Stimulated activated effector memory CD8-positive, alpha-beta T cell treated with anti-CD3 and anti-CD28 coated beads, Interleukin-12 subunit alpha, Interleukin-12 subunit beta, amount 100 ng/mL, for 72 hours (primary cell): Measurements from ENCODE around the gene SPATA16.
A peak's percentile ranks its signal among the peaks of the same experiment; 100 is the strongest.
"Not testable (repeated sequence)": the region's sequence is repeated elsewhere in the genome, so short reads cannot be mapped to it uniquely, and the experiment has no call there.

Experiments
- ATAC-seq: fragments of 150-1000 bp; cut with Tn5 transposase; 2 replicates; pipeline ENCODE4 v1.10.0; 2021
- DNase-seq, 2 donors: peaks; one replicate each; pipeline ENCODE4 v3.0.0; 2021 to 2022; ENCODE audit warnings: low spot score in 2 of 2
- H3K27ac Mint-ChIP-seq: one replicate; pipeline ENCODE4 v1.8.0; 2022; ENCODE audit warnings: mild to moderate bottlenecking, mixed read lengths
- H3K36me3 Mint-ChIP-seq: one replicate; pipeline ENCODE4 v1.8.0; 2022; ENCODE audit warnings: mild to moderate bottlenecking, mixed read lengths
- H3K4me1 Mint-ChIP-seq: one replicate; pipeline ENCODE4 v1.8.0; 2022; ENCODE audit warnings: mixed read lengths
- H3K4me3 Mint-ChIP-seq: one replicate; pipeline ENCODE4 v1.8.0; 2022; ENCODE audit warnings: mild to moderate bottlenecking, mixed read lengths
- H3K9me3 Mint-ChIP-seq: one replicate; pipeline ENCODE4 v1.8.0; 2022; ENCODE audit warnings: mixed read lengths

SPATA16 gene

DNA sequence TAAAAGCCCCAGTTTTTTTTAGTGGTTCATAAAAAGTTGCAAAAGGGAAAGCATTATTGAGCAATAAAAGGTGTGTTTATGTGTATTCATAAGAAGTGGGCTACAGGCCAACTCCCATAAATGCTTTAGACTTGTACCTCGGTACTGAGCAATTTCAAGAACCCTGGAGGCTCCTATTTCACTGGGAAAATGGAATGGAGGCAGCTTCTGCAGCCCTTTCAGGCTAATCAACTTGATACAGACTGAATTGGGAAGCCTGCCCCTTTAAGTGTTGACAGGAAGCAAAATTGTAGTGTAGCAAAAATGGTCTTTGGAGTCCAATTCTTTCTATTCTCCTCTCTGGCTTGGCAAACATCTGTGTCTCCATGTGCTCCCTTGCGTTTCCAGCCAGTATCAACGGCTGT is 271.7 kb downstream of the SPATA16 start:
- Mint-ChIP-seq H3K36me3 (no peaks in the 10 kb centered on the region), H3K4me3 (no peak overlapping the region), H3K4me1 (no peaks in the 10 kb centered on the region), H3K9me3 (no peaks in the 10 kb centered on the region), H3K27ac (no peak overlapping the region)
- DNase-seq: no peak
- ATAC-seq: no peak

DNA sequence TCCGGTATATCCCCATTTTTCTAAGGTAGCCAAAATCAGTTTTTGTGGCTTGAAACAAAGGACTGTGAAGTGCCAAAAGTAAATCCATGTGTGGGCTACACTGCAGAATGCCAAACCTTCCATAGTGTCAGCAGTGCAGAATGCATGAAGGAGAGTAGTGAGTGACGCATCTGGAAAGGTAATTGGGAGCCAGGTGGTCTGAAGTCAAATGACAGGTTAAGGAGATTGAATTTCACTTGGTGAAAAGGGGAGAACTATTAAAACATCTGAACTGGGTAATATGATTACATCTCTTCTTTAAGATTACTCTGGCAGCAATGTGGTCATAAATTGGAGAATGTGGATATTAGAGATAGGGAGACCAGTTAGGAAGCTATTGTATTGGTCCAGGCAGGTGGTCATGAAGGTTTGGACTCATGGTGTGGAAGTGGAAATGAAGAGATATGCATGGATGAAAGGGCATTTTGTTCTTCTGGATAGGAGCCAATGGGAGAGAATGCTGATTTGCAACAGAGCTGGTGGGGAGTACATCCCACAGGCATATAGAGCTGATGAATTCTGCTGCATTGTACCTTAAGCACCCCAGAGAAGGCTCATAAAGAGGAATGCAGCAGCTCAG is 272.3 kb downstream of the SPATA16 start:
- DNase-seq: no peak
- H3K9me3 Mint-ChIP-seq: no peaks in the 10 kb centered on the region
- no peak for ATAC-seq
- H3K4me1 Mint-ChIP-seq: no peaks in the 10 kb centered on the region
- H3K4me3 Mint-ChIP-seq: no peak overlapping the region
- H3K36me3 Mint-ChIP-seq: no peaks in the 10 kb centered on the region
- no peak overlapping the region for H3K27ac Mint-ChIP-seq

DNA sequence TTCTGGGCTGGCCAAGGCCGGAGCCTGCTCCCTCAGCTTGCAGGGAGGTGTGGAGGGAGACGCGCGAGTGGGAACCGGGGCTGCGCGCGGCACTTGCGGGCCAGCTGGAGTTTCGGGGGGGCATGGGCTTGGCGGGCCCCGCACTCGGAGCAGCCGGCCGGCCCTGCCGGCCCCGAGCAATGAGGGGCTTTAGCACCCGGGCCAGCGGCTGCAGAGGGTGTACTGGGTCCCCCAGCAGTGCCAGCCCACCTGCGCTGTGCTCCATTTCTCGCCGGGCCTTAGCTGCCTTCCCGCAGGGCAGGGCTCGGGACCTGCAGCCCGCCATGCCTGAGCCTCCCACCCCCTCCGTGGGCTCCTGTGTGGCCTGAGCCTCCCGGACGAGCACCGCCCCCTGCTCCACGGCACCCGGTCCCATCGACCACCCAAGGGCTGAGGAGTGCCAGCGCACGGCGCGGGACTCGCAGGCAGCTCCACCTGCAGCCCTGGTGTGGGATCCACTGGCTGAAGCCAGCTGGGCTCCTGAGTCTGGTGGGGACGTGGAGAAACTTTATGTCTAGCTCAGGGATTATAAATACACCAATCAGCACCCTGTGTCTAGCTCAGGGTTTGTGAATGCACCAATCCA is 274.2 kb downstream of the SPATA16 start:
- not testable (repeated sequence) for ATAC-seq, DNase-seq, H3K36me3 Mint-ChIP-seq, H3K9me3 Mint-ChIP-seq, H3K4me1 Mint-ChIP-seq, H3K4me3 Mint-ChIP-seq, H3K27ac Mint-ChIP-seq

DNA sequence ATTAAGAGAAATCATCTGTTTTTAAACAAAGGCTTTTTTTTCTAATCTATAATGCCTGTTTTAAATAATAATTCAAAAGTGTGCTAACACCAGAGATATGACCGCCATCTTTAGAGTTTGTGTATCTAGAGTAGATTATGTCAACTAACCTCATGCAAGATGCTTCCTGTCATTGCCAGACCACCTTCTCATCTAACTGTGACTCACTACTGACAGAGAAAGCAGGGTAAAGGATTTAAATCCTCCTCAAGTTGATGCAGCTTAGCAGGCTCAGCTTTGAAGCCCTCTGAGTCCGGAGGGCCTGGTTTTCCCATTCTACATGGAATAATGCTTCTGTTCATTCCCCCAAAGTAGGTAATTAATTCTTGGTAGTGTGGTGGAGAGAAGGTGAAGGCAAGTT is 282.0 kb downstream of the SPATA16 start:
- Mint-ChIP-seq H3K4me1 (no peaks in the 10 kb centered on the region), H3K4me3 (no peak overlapping the region), H3K27ac (no peak overlapping the region), H3K9me3 (no peaks in the 10 kb centered on the region), H3K36me3 (no peaks in the 10 kb centered on the region)
- ATAC-seq (no peak), DNase-seq (no peak)

DNA sequence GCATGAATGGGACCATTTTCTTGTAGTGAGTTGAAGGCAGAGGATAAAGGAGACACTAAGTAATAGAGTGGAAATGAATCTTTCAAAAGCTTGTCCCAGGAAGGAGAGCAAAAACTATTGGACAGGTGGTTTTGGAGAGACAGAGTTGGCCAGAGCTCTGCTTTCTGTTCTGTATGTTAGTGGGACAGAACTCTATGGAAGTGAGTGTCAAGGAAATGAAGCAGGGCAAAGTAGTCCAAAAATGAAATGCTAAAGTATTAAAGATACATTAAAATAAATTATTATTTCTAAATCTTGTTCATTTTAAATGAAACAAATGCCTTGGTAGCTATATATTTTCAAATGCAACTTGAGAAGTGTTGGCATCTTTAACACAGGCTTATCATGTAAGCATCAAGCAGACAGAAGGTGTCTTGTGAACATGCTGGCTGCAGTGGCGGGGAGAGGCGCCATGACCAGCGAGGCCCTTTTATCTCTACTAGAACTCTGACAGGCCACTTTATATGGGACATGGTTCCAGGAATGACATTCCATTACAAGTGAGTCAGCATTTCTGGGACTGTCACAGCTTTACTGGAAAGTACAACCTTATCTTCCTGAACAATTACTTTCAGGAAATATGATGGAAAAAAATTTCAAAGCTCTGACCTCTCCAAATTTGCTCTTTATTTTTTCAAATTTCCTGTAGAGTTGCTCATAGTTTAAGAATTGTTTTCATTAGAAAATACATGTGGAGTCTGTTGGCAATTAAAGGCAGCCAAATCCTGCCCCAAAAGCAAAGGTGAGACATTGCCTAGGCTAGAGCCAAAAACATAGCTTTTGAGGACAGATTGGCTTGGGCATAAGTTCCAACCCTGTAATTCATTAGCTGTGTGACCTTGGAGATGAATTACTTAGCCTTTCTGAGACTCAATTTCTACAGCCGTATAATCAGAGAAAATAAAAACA is 284.0 kb downstream of the SPATA16 start:
- no peak for ATAC-seq
- H3K9me3 Mint-ChIP-seq: no peaks in the 10 kb centered on the region
- no peak overlapping the region for H3K4me3 Mint-ChIP-seq
- H3K4me1 Mint-ChIP-seq: no peaks in the 10 kb centered on the region
- H3K36me3 Mint-ChIP-seq: no peaks in the 10 kb centered on the region
- no peak overlapping the region for H3K27ac Mint-ChIP-seq
- DNase-seq: no peak

DNA sequence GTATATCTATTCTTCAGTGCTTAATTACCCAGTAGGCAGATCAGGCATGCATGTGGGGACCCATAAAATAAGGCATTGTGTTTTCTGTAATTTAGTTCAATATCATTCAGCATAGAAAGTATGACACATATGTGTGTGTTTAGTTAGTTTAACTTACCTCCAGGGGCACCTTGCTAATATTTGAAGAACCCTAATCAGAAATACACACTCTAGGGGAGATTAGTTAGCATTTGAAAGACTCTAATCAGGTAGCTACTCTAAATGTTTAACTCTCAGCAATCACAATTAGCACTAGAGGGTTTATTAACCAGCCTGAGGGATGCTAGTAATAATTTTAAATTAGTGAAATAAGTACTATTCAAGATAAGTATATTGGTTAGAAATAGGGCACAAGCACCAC is 286.0 kb downstream of the SPATA16 start:
- Mint-ChIP-seq H3K36me3 (no peaks in the 10 kb centered on the region), H3K9me3 (no peaks in the 10 kb centered on the region), H3K4me1 (no peaks in the 10 kb centered on the region), H3K4me3 (no peak overlapping the region), H3K27ac (no peak overlapping the region)
- DNase-seq (no peak), ATAC-seq (no peak)

DNA sequence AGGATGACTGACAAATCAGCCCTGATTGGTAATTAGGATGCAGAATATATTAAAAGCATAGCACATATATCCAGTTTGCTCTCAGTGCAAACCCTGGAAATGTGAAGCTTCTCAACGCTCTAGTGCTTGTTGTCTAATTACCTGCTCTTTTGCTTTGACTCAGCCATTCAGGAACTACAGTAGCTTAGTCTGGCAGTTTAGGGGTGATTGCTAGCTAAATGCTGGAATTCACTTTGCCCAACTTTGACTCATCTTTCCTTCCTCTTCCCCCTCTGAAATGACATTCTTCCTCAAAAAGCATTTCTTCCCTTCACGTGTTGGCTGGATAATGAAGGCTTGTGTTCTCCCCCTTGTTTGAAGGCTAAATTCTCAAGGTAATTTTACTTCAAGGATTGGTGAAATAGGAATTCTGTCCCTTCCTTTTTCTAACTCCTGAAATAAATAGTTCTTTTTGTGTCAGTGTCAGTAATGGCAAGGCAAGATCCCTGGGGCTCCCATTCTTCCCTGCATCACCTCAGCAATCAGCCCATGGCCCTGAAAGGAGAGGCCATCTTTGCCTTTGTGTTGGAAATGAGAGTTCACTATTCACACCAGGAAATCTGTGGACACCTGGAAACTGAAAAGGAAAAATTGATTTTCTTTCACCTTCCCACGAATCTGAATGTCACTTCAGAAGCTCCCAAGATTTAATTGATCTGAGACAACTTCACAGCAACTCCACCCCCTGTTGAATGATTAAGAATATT is 286.9 kb downstream of the SPATA16 start:
- Mint-ChIP-seq H3K9me3 (no peaks in the 10 kb centered on the region), H3K4me3 (no peak overlapping the region), H3K4me1 (no peaks in the 10 kb centered on the region), H3K27ac (no peak overlapping the region), H3K36me3 (no peaks in the 10 kb centered on the region)
- DNase-seq (no peak), ATAC-seq (no peak)

DNA sequence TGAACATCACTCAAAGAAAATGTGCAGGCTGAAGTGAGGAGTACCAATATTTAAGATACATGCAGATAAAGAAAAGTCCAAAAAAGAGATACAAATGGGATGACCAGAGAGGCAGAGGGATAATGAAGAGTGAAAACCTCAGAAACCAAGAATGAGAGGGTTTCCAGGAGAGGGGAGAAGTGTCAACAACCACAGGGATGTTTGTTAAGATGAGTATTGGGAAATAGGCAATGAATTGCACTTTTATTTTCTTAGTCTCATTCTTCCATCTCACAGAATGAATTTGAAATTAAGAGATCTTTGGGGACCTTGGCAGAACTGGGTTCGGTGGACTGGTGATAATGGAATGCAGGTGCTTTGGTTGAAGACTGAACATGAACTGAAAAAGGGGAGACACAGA is 288.0 kb downstream of the SPATA16 start:
- Mint-ChIP-seq H3K9me3 (no peaks in the 10 kb centered on the region), H3K27ac (no peak overlapping the region), H3K36me3 (no peaks in the 10 kb centered on the region), H3K4me1 (no peaks in the 10 kb centered on the region), H3K4me3 (no peak overlapping the region)
- no peak for DNase-seq
- ATAC-seq: no peak

DNA sequence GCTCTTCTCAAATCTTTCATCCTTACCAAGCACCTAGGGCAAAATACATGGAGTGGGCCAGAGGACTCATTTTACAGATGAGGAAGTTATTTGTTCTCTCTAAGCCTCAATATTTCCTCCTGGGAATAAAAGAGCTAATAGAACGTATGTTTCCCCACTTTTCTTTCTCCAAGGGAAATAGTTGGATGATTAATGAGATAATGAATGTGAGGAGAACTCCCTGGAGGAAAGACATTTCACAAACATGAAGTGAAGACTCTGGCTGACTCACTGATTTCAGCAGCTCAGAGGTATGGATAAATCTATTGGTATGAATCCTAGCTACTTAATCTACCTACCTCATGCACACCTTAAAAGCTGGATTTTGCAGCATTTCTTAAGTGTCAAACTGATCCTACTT is 292.1 kb downstream of the SPATA16 start:
- H3K27ac Mint-ChIP-seq: no peak overlapping the region

DNA sequence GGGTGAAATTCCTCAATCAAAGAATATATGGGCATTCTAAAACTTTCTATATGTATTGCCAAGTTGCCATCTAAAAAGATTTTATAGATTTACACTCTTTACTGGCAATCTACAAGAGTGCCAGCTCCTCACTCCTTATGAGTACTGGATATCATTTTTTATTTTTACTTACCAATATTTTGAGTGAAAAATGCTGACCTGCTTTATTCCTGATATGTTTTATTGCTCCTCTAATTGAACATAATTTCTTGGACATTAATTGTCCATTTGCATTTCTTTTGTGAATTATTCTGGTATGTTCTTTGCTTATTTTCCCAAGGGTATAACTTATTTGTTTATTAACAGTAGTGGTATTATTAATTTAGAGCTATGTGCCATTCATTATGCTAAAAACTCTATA is 293.7 kb downstream of the SPATA16 start:
- Mint-ChIP-seq H3K4me1 (peaks cover 6% of the 10 kb centered on the region), H3K4me3 (no peak overlapping the region), H3K36me3 (no peaks in the 10 kb centered on the region), H3K27ac (no peak overlapping the region), H3K9me3 (no peaks in the 10 kb centered on the region)
- ATAC-seq (no peak), DNase-seq (no peak)

More for the DNA sequence above, 292.1 kb downstream of the SPATA16 start:
- Mint-ChIP-seq H3K4me1 (peaks cover 6% of the 10 kb centered on the region), H3K4me3 (no peak overlapping the region), H3K9me3 (no peaks in the 10 kb centered on the region), H3K36me3 (no peaks in the 10 kb centered on the region)
- no peak for ATAC-seq
- no peak for DNase-seq

DNA sequence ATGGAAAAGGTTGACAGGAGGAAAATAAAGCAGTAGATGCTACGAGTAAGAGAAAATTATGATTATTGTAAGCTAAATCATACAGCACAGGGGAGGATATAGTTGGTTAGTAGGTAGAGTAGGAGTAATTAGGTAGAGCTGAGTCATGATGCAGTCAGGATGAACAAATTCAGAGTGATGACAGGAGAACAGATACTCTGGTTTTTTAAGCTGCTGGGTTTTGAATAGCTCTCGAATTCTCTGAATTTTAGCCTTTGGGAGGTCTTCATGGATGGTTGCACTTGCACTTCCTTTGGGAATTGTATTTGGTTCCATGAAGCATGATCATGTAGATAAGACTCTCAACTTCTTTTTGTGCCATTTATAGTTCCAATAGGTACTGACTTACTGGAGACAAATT is 294.3 kb downstream of the SPATA16 start:
- Mint-ChIP-seq H3K27ac (peak overlapping the region; percentile 68), H3K9me3 (no peaks in the 10 kb centered on the region), H3K36me3 (no peaks in the 10 kb centered on the region), H3K4me1 (peaks cover 6% of the 10 kb centered on the region), H3K4me3 (no peak overlapping the region)
- DNase-seq (no peak), ATAC-seq (peak; percentile 72)

DNA sequence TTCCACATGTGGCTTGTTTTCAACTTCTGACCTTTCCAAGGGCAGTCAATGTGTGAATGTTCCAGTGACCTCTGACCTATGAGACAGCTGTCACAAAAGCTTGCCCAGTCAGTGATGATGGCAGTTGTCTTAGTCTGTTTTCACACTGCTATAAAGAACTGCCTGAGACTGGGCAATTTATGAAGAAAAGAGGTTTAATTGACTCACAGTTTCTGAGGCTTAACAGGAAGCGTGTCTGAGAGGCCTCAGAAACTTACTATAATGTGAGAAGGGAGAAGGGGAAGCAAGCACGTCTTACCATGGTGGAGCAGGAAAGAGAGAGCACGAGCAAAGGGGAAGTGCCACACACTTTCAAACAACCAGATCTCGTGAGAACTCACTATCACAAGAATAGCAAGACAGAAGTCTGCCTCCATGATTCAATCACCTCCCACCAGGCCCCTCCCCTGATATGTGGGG is 294.9 kb downstream of the SPATA16 start:
- H3K36me3 Mint-ChIP-seq: no peaks in the 10 kb centered on the region
- DNase-seq: no peak
- peak overlapping the region; percentile 68 for H3K27ac Mint-ChIP-seq
- ATAC-seq: peak; percentile 84
- H3K4me3 Mint-ChIP-seq: no peak overlapping the region
- H3K9me3 Mint-ChIP-seq: no peaks in the 10 kb centered on the region
- peaks cover 6% of the 10 kb centered on the region for H3K4me1 Mint-ChIP-seq

DNA sequence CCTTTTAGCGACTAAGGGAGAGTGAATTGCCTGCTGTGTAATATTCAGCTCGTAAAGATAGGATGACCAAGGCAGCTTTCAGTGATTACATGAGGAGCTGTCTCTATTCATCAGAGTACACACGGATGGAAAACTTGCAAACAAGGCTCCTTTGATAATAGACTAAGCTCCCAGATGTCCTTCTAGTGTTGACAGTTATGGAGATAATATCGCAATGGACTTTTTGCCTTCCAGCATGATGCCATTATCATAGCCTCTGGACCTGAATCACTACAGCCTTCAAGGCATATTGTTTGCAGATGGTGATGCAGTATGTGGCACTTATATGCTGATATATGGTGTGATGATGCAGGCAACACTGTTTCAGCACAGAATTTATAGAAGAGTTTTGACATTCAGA is 296.6 kb downstream of the SPATA16 start:
- ATAC-seq: no peak
- Mint-ChIP-seq H3K4me1 (peaks cover 6% of the 10 kb centered on the region), H3K36me3 (no peaks in the 10 kb centered on the region), H3K9me3 (no peaks in the 10 kb centered on the region), H3K4me3 (no peak overlapping the region), H3K27ac (no peak overlapping the region)
- no peak for DNase-seq

DNA sequence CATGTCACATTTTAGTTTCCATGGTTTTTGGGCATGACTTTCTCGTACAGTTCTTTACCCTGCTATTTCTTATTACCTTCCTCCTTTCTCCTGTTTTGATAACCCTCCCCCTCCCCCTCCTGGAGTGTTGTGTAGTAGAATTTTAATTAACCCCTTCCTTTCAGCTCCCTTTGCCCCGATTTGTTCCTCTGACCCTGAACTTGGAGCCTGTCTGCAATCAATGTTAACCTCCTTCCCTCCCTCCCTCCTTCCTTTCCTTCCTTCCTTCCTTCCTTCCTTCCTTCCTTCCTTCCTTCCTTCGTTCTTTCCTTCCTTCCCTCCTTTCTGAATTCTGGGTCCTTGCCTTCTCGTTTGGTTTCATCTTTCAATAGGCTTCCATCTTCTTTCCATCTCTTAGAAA is 300.1 kb downstream of the SPATA16 start:
- Mint-ChIP-seq H3K9me3 (no peaks in the 10 kb centered on the region), H3K27ac (no peak overlapping the region), H3K4me3 (no peak overlapping the region), H3K36me3 (no peaks in the 10 kb centered on the region), H3K4me1 (peaks cover under 1% of the 10 kb centered on the region)
- ATAC-seq (no peak), DNase-seq (no peak)

DNA sequence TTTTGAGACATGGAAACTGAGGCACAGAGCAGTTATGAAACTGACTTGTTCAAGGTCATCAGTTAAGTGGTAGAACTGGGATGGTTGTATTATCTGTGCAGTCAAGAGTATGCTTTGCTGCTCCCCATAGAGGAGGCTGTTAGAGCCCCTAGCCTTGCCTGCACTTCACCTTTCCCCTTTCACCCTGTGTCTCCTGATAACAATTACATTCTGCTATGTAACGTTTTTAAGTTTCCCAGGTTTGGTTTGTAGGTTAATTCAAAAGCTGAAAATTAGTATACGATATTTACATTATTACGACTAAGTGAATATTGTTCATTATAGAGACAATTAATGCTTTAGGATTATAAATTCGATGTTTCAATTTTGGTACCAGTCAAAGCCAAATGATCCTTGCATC is 300.6 kb downstream of the SPATA16 start:
- no peaks in the 10 kb centered on the region for H3K36me3 Mint-ChIP-seq
- H3K9me3 Mint-ChIP-seq: no peaks in the 10 kb centered on the region
- H3K4me3 Mint-ChIP-seq: no peak overlapping the region
- no peak overlapping the region for H3K27ac Mint-ChIP-seq
- no peak for ATAC-seq
- no peaks in the 10 kb centered on the region for H3K4me1 Mint-ChIP-seq
- no peak for DNase-seq
